Measurements from ENCODE around the gene SEMA3E.
"Not testable (repeated sequence)": the region's sequence is repeated elsewhere in the genome, so short reads cannot be mapped to it uniquely, and the experiment has no call there.

The SEMA3E gene

DNA sequence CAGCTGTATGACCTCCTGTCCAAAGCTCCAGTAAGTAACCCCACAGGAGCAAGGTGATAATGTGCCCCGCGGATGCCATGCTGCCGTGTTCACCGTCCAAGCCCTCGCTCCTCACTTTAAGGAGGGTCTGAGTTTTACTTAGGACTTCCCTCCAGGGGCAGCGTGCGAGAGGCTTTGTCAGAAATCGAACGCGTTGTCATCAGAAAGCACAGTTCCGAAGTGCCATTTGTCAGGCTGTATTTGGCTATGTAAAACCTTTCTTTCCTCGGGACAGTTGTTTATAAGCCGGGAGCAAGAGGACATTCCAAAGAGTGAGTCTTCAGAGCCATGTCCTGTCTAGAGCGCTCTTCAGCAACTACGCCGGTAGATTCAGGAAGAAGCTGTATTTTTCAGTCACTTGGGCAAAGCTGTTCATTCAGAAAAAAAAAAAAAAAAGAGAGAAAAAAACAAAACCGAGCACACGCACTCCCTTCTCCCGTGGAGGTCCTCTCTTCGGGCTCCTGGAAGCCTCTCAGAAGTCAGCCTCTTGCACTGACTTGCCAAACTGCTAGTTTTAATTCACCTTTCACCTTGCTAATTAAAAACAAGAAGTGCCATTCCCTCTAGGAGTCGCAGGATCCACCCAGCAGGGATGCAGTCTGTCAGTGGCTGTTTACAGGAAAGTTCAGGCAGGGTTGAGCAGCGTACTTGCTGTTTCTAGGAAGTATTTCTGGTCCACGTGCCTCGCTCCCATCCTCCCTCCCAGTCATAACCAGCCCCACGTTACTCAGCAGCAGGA, at the start of gene SEMA3E:
Gene SEMA3E (minus strand): TSS at position 676 of the 778 bp plus-strand sequence.
- DNase-seq: no peak

DNA sequence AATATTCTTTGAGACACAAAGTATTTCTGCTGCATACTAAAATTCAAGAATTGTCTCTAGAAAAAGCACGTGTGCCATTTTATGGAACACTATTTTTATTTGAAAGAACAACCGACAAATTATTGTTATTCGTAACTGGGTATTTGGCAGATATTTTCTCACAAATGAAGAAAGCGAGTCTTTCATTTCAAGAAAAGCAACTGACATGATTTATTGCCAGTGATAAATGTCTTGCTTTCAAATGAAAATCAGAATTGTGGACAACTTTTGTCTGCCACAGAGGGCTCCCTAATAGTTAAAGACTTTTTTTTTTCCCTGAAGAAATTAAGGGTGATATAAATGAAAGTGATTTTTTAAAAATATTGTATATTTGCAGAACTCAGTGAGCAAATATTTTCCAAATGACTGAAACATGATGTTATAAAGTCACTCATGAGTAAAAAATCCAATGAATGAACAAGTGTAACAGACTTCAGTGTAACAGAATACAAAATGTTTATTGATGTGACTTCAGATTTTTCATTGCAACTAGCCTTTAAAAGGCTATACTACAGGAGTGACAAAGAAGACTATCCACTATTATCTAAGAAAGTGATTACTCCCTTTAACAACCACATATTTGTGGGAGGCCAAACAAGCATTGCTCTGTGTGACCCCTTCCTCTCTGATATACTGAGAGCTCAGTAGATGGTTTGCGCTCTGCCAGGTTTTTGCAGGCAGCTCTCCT, 49.0 kb upstream of the SEMA3E start:
- no peak for DNase-seq

DNA sequence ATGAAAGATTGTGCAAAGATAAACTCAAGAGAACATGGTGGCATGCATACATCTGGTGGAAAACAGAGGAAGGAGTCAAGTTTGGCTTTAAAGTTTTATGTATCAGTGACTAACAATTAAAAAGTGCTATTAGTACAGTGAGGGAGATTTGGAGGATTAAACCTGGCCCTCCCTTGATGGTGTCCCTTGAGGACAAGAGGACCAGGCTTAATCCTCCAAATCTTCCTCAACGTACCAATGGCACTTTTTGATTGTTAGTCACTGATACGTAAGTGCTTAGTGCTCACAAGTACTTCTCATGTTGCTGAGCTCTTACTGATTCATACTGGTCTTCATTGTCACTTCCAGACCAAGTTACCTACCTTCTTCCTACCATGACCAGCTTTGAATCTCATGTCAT, 47.2 kb upstream of the SEMA3E start:
- no peak for DNase-seq

DNA sequence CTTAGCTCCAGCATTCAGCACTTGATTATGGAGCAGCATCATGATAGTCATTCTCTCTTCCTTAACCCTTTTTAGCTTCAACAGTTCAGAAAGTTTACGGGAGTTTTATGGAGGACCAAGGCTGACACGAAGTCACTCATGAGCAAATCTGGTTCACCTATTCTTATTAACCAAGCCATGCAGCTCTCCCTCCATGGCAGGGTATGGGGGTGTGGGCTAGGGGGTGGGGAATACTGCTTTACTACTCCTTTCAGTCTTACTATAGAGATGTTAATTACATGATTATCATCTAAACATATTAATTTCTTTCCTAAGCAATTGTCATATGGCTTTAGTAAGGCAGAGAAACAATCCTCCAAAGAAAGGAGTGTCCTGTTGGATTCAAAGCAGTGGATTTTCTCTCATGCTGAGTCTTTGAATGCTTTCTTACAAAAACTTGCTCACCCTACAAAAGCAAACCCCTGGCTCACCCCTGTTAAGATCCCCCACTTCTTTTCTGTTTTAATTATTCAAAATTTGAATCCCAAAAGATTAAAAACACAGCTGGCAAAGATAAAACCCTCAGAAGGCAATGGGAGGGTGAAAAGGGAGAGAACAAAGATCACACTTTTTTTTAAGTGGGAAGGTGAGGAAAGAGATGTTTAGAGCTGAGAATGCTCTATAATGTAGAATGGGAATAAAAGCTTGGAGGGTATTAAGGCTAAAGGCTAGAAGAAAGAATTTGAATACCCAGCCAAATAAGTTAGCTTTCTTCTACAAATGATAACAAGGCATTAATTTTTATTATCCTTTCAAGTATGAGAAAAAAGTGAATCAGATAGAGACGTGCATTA, 46.4 kb upstream of the SEMA3E start:
- no peak for DNase-seq

DNA sequence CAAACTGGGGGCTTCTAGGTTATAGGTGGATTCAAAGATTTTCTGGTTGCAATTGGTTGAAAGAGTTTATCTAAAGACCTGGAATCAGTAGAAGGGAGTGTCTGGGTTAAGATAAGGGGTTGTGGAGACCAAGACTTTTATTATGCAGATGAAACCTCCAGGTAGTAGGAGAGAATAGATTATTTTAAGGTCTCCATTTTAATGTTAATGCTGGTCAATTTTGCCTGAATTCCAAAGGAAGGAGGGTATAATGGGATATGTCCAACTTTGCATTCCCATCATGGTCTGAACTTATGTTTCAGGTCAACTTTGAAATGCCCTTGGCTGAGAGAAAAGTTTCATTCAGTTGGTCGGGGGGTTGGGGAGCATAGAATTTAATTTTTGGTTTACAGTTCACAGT, 44.3 kb upstream of the SEMA3E start:
- DNase-seq: no peak

DNA sequence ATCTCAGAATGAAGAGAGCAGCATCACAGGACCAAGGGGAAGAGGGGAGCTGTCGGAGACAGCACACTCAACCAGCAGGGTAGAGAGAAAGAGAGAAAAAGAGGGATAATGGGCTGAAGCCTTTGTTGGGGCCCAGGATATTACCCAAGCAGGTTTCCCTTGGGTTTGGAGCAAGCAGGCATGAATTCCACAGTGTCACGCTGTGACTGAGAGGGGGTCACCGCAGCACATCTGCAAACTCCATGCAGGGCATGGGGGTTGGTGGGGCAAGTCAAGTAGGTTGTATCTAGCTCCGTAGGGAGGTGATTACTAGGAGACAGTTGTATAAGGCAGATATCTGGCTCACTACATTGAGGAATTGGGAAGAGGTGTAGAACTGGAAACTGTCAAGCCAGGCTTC, 42.2 kb upstream of the SEMA3E start:
- DNase-seq: no peak

DNA sequence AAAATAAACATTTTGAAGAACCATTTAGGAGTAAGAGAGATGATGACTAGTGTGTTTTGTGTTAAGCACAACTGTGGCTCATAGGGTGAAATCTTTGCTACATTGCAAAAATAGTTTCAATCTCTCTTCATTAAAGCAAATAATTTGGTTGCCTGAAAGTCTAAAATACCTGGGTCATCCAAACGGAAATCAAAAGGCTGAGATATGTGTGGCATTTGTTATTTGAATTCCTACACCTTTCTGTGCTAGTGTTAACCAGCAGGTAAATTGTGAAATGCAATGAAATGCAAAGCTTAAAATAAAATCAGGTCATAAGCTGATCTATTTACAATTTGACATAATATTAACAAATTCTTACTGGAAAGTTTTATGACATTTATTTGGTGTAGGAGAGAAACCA, 40.9 kb upstream of the SEMA3E start:
- no peak for DNase-seq

DNA sequence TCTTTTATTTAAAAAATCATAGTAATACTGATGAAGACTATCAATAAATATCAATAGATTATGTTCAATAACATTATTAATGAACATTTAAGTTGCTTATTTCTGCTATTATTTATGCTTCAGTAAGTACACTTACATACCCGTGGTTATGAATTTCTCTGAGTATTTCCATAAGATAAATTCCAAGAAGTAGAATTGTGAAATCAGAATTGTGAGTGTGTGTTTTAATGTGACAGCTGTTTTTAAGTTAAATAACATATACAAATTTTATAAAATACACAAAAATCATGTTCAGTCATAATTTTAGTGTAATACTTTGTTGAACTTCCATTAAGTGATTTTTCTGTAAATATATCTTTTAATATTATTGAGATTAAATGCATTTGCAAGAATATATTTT, 37.5 kb upstream of the SEMA3E start:
- no peak for DNase-seq

DNA sequence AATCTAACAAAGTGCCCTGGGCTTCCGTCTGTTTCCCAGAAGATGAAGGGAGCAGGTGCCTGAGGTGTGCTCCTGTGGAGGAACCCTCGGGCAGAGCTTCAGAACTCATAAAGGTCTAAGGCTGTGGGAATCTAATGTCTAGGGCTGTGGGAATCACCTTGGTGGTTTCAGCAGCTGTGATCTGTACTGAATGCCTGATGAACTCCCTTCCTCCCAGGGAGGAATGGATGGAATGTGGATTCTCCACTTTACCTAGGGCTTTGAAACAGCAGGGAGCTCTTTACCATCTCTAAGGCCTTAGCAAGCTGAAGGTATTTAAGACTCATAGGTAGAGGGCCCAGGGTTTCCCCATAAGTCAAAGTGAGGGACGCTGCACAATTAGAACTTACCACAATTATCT, 36.0 kb upstream of the SEMA3E start:
- DNase-seq: no peak

DNA sequence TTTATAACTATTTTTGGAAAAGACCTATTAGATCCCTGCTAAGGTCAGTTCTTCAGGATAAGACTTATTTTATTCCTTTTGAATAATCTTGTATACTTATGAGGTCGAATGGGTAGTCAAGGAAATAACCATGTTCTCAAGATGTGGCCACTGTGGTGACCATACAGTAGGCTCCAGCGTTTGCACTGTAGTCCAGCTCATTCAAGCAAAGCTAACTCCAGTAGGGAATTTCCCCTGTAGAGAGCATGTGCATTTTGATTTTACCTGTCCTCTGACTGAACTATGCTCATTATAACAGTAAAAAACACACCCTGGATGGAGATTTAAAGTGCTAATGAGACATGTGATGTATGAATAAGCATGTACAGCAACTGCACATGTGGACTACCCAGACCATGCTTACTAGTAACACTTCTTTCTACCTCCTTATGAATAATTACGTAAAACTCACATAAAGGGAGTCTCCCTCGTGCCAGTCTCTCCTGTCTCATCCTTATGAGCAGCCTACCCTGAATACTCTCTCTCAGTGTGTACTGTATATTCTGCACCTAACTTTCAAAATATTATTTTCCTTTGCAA, 32.4 kb upstream of the SEMA3E start:
- DNase-seq: no peak

DNA sequence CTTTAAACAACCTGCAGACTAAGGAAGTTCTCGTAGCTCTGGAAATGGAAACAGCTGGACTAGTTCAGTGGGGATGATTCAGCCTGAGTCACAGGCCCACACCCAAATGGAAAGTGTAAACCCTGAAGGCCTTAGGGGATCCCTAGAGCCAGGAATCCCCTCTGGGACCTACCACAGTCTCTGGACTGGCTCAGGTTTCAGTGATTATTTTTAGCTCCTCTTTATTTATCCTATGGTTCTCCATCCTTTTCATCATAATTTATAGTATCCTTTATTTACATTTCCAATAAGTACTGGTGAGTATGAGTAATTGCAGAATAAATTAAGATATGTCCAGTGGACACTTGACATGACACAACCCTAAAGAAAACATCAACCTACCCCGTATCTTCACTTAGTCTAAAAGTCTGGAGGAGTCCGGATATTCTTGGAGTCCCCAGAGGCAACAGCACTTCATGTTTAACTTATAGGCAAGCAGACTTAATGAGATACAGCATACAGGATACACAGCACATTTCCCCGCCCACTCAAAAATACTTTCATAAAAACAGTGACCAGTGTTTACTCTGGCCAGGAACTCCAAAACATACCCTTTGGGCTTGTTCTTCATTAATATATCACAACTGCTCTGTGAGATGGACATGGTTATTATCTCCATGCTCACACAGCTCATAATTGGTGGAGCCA, 28.4 kb upstream of the SEMA3E start:
- DNase-seq: peak; percentile 5

DNA sequence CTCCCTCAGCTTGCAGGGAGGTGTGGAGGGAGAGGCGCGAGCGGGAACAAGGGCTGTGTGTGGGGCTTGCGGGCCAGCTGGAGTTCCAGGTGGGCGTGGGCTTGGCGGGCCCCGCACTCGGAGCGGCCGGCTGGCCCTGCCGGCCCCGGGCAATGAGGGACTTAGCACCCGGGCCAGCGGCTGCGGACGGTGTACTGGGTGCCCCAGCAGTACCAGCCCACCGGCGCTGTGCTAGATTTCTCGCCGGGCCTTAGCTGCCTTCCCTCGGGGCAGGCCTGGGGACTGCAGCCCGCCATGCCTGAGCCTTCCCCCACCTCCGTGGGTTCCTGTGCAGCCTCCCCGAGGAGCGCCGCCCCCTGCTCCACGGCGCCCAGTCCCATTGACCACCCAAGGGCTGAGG, 24.4 kb upstream of the SEMA3E start:
- DNase-seq: not testable (repeated sequence)

DNA sequence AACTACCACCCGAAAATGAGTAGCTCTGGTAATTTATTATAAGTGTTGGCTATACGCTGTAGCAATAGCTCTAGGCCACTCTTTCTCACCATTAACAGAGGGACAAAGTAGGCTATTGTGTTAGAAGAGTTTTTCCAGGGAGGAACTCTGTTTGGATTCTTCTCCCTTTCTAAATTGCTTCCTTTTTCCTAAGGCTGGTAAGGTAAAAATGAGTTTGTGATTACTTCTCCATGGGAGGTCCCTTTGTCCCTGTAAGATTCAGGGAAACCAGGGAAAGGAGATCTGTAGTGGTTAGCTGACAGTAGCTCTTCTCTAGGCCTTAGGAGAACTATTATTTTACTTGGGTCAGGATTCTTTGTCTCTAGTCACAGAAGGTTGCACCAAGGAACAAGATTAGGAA, 23.2 kb upstream of the SEMA3E start:
- DNase-seq: no peak

DNA sequence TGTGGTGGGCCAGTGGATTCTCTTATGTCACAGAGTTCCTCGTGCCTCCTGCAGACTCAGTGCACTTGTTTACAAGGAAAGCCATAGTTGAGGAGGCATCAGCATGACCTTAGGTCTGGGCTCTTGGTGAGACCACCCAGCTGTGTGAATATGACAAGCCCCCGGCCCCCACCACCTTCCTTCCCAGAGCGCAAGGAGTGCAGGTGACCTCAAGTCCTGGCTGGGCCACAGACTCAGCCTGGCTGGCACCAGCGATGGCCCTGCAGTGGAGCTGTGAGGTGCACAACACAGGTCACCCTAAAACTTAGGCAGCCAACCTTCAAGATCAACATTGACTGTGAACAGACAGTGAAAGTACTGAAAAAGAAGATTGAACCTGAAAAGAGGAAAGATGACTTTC, 14.2 kb upstream of the SEMA3E start:
- DNase-seq: no peak

DNA sequence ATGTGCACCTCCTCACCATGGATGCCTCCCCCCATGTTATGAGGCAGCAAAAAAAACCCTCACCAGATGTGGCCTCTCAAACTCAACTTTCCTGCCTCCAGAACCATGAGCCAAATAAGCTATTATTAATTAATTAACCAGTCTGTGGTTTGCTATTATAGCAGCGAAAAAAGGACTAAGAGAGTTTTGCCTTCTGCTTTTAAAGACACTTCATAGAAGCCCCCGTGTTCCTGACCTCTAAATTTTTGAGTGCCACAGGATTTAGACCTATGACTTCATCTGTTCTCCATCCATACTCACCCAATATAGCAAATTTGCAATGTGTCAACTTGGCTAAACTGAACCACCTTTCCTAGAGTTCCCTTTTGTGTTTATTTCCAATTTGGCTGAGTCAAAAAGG, 9.2 kb upstream of the SEMA3E start:
- no peak for DNase-seq

DNA sequence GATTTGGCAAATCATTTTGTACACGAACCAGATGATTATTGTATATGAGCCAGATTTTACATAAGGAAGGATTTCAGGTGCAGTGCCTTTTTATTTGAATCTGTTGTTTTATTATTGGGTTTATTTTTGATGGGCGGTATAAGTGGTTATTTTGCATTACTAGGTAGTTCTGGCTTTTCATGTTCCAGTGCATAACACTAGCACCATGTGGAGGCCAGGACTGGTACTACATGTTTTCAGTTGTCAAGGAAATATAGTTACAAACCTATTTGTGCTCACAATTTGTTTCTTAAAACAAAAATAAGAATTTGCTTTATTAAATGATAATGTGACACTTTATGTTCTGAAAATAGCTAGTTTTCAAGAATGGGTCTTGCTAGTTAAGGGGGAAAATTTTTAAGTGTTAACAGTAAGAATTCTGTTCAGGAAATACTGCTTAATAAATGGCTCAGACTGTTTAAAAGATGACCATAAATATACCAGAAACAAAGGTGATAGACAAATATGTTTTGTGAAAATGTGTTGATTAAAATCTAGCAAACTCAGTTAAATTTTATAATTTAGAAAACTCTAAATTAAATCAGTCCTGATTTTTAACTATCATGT, 7.1 kb upstream of the SEMA3E start:
- DNase-seq: peak; percentile 39

DNA sequence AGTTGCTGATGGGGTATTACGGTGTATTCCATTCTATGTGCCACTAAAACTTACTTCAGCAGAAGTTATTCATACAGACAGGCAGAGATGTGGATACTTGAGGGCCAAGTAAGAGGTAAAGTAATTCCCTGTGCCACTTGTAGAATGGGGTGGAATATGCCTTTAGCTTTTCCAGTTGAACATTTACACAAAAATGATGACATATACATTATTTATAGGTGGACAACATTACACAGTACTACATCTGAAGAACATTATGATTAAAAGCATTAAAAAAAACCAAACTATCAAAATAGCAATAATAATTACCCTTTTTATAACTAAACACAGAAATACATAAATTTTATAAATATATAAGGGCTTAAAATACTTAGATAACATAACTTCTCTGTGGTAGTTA, 3.5 kb upstream of the SEMA3E start:
- no peak for DNase-seq

DNA sequence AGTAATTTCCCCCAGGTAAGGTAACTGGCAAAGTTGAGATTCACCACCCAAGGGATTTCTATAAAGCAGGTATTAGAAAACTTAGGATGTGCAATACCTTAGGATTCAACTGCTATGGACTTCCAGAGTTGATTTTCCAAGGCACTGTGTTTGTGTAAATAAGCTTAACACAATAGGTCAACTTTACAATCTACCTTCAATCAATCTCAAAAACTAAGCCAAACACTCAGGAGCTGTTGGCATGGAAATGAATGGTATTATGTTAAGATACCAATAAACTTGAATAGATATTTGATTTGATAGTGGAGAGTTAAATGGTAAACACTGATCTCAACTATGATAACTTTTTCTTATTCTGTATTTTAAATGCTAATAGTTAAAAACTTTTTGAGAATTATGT, 762 bp upstream of the SEMA3E start:
- no peak for DNase-seq

DNA sequence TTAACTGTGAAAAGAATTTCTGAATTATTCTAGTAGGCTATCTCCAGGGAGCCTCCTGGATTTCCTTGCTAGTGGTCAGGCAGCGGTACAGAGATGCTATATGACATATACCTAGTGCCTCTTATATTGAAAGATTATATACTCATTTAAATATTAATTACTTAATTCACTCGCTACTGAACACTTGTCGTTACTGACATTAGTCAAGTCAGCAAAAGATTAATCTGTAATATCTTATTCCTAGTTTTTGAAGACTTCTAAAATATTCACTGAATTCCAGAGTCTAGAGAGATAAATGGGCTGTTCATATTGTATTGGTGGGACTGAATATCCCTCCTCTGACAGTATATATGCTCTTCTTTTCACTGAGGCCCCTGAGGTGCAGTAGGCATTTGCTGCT, 2.9 kb downstream of the SEMA3E start:
- no peak for DNase-seq

DNA sequence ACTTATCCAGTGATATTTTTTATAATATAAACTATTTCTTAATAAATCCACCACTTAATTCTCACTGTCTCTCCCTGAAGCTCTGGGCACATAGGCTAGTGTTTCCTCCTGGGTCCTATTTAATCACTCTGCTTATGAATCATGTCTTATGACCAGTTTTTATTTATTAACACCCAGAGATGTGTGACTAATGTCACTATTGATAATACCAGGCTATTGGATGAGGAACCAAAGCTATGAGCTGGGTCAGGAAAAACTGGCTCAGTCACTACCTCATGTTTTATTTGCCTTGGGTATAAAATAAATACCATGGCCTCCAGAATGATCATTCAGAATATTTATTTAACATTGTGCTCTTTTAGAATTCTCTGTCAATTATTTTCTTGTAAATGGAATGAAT, 5.2 kb downstream of the SEMA3E start:
- DNase-seq: no peak

DNA sequence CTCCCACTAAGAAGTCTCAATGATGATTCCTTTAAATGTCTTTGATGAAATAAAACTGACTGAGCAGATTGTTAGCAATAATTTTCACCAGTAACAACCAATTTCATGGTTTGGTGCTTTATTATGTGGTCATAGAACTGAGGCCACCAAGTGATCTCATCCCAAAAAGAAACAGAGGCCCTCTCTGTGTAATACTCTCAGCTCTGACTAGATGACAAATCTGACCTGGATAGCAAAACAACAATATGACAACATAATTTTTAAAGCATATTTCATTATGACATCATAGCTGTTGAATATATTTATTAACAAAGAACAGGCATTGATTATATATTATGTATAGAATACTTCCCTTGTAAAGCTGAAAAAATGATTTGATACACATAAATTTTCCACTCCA, 5.9 kb downstream of the SEMA3E start:
- no peak for DNase-seq
